GM21515 (cell line): ENCODE measurements around the gene ZBTB6.
"Not testable (repeated sequence)": the region's sequence is repeated elsewhere in the genome, so short reads cannot be mapped to it uniquely, and the experiment has no call there.

ENCODE experiments used
- ATAC-seq: cut with Tn5 transposase; IDR thresholded peaks from one replicate; pipeline ENCODE4 v1.9.1; 2021; ENCODE audit not compliant: unreplicated experiment

Gene ZBTB6

GRCh38 chr9:122929796-122930354, 16.8 kb upstream of the ZBTB6 start:
- no peak for ATAC-seq

- no peak for ATAC-seq
Observed at GRCh38 chr9:122923947-122924346, 10.8 kb upstream of the ZBTB6 start.

DNA sequence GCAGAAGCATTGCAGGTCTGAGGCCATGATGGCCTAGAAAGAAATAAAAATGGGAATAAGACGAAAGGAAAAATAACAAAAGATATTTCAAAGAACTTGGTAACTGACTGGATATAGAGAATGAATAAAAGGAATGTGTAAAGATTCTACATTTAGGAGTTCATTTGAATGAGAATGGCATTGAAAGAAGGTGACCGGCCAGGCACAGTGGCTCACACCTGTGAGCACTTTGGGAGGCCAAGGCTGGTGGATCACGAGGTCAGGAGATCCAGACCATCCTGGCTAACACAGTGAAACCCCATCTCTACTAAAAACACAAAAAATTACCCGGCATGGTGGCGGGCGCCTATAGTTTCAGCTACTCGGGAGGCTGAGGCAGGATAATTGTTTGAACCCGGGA, 9.6 kb upstream of the ZBTB6 start:
- no peak for ATAC-seq

DNA sequence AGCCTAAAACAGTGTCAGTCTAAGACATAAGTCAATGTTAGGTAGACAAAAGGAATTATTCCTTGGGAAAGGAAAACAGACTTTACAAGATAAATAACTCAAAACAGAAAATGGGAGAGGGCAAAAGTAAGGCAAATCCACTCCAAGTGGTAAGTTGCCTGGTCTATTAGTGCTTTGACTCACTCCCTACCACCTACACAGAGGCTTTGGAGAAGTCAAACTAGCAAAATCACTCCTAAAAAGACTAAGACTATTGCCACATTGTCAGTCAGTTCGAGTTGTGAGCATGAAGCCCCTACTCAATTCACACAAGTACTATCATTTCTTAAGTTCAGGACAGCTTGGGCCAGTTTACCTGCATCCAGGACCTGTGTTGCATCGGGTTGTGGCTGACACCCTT, 5.2 kb upstream of the ZBTB6 start:
- ATAC-seq: no peak

GRCh38 chr9:122912671-122912963, 506 bp downstream of the ZBTB6 start:
- ATAC-seq: no peak

- not testable (repeated sequence) for ATAC-seq
Observed at GRCh38 chr9:122906122-122906521, 7.0 kb downstream of the ZBTB6 start.

DNA sequence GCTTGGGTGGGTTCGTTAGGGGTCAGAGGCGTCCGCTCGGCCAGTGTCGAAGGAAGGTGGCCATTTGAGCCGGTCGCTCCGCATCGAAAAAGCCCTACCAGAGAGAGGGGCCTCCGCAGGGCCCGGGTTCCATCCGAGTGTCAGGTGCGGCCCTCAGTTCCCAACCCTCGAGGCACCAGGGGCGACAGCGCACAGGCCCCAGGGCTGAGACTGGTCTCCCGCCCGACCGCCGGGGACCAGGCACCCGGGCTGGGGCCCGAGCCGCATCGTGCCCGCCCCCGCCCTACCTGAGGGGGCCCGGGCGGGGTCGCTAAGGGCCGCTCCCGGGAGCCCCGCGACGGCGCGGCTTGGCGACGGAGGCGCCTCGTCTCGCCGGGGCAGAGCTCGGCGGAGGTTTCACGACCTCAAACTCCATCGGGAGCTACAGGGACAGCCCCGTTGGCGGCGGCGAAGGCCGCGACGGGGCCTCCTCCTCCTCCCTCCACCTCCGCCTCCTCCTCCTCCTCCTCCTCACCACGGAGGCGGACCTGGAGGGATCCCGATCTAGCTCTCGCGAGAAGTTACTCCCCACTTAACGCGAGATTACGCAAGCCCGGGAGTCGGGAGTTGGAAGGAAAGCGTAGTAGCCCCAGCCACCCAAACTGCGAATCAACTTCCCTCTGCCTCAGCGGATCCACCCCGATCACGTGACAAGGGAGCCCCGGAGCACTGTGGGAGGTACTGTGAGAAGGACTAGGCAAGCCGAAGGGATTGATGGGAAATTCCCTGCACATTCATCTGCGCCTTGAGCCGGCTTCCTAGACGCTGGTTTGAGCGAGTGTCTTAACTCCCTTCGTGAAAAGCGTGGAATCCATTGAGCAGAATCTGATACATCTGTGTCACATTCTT, 8.1 kb downstream of the ZBTB6 start, which contains the start of gene RC3H2:
Gene RC3H2, minus strand, starts transcription at position 537 of the 888 bp plus-strand sequence. CDS start 7,850 bp downstream, outside the sequence.
- peak; percentile 87 for ATAC-seq

GRCh38 chr9:122904466-122904822, 8.7 kb downstream of the ZBTB6 start:
- ATAC-seq: peak; percentile 35

- ATAC-seq: no peak
Observed at GRCh38 chr9:122900791-122901190, 12.3 kb downstream of the ZBTB6 start.

DNA sequence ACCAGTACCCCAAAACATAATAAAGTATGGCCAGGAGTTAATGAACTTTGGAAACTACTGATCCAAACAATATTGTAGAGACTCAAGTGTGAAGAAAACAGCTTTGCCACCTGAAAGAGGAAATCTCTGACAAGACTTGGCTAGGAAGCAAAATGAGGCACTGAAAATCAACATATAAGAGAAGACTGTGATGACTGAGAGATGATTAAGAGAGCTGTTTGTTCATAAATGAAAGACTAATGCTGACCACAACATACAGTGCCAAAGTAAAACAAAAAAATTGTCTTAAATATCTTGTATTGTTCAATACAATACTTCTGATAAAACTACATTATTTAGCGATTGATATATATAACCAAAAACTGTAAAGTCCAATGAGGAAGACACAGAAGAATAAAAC, 15.2 kb downstream of the ZBTB6 start:
- no peak for ATAC-seq

- no peak for ATAC-seq
Observed at GRCh38 chr9:122888480-122888879, 24.6 kb downstream of the ZBTB6 start.

DNA sequence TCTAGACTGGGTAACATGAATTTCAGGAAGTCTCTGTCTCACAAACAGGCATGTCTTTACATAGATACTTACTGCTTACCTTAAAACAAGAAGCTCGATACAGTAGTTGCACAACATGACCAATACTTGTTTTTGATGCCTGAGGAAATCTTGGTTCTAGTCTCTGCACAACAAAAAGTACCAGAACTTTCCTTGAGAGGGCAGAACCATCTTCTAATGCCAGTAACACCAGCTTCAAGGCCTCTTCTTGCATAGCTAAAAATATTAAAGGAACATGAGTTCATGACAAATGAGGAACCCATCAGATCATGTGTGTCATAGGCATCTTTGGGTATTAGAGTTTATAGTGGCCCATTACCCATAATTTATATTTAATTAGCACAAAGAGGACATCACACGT, 30.0 kb downstream of the ZBTB6 start:
- ATAC-seq: no peak

- no peak for ATAC-seq
Observed at GRCh38 chr9:122879443-122879842, 33.7 kb downstream of the ZBTB6 start.

GRCh38 chr9:122875523-122875922, 37.6 kb downstream of the ZBTB6 start:
- ATAC-seq: no peak

- ATAC-seq: not testable (repeated sequence)
Observed at GRCh38 chr9:122867276-122867675, 45.8 kb downstream of the ZBTB6 start.

GRCh38 chr9:122866079-122866478, 47.0 kb downstream of the ZBTB6 start:
- ATAC-seq: no peak

DNA sequence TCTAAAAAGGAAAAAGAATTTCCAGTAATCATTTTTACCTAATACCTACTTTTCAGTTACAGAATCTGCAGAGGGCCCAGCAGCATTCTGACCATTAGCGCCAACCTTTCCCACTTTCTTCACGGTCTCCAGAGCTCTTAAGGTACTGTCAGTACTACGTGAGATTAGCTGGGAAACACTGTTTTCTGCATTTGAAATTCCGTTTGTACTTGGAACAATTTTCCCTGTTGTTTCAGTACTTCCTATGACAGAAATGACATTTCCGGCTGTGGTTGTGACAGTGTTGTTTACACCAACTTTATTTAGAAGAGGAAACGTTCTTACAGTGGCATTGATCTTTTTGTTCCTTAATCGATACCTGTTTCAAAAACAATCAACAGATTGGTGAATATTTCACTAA, 47.8 kb downstream of the ZBTB6 start:
- ATAC-seq: no peak

DNA sequence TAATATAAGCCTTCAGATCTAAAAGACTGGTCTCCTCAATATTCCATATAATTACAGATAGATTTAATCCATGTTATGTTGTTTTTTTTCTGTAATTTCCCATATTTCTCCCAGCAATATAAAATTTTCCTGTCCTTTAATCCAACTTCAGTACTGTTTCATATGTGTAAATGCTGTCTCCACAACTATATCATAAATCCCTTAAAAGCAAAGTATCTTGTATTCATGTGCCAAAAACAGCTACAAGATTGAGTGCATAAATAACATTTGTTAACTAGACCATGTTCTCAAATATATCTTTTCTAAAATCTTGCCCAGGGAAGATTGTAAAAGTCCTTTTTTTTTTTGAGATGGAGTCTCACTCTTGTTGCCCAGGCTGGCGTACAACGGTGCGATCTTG, 49.7 kb downstream of the ZBTB6 start:
- no peak for ATAC-seq

DNA sequence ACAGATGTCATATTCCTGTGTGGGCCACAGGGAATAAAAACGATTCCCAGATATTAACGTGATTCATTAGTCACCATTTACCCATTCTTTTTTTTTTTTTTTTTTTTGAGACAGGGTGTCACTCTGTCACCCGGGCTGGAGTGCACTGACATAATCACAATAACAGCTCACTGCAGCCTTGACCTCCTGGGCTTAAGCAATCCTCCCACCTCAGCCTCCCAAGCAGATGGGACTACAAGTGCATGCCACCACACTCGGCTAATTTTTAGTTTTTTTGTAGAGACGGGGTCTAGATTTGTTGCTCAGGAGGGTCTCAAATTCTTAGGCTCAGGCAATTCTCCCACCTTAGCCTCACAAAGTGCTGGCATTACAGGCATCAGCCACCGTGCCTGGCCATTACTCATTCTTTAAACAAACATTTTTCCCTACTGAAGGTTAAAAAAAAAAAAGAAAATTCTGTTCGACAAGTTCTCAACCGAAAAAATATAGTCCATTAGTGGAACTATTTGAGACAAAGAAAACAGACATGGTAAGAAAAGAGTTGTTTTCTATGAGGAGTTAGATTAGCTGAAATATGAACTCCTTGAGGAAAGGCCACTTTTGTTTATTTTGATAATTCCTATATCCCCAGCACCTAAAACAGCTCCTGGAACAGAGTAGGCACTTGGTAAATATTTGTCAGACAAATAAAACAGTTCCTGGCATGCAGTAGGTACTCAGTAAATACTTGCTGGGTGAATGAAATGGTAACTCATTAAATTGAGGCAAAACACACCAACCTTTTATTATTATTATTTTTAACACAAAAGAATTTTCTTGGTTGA, 52.6 kb downstream of the ZBTB6 start:
- ATAC-seq: no peak
